ENCODE measurements around the gene ITGA3. TPM values are rescaled to one million over a fixed set of nuclear protein-coding genes. Genes with fewer than 3 reads are reported as not detected.

ITGA3 gene
- polyA plus RNA-seq, 1 experiment: 184 TPM

- no peak overlapping the region for H3K4me3 ChIP-seq (ENCODE audit: low read depth, low read length)
- ChIA-PET CTCF (interaction anchor here (2.3 kb wide), 1 partner anchor 16 kb away, joined by 10 read pairs; no protein-coding TSS in a partner anchor), POLR2A (no interaction called here)
- H3K27me3 ChIP-seq (ENCODE audit: control insufficient read depth, insufficient read depth, low read length): no peaks in the 10 kb centered on the region
- H3K36me3 ChIP-seq (ENCODE audit: control insufficient read depth, insufficient read depth, low read length): peaks cover 49% of the 10 kb centered on the region
- DNase-seq (ENCODE audit: low read depth): no peak
- TF ChIP-seq CTCF (IDR thresholded peaks at IDR 0.05; ENCODE audit: insufficient read depth, low read depth, low read length): no peak
Observed at GRCh38 chr17:50070908-50071680, 15.2 kb downstream of the ITGA3 start.

- no peak overlapping the region for H3K4me3 ChIP-seq (ENCODE audit: low read depth, low read length)
- CTCF ChIA-PET: interaction anchor here (5.0 kb wide), 1 partner anchor 16 kb away, joined by 35 read pairs; no protein-coding TSS in a partner anchor
Observed at GRCh38 chr17:50071692-50072091, 15.8 kb downstream of the ITGA3 start.

DNA sequence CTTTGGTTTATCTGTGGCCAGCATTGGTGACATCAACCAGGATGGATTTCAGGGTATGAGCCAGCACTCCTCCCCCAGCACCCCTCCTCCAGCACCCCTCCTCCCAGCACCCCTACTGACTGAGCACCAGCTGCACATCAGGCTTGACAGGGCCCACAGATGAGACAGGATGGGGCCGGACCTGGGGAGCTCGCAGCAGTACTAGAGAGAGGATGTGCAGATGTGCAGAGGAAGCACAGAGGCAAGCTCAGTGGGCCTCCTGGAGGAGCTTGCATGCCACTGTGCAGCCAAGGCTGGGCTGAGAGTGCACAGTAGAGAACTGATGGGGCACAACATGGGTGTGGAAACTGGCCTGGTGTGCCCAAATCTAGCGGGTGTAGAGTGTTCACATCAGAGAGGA is 16.2 kb downstream of the ITGA3 start:
- POLR2A ChIA-PET: no interaction called here
- Histone ChIP-seq H3K36me3 (ENCODE audit: control insufficient read depth, insufficient read depth, low read length) (peaks cover 58% of the 10 kb centered on the region), H3K27me3 (ENCODE audit: control insufficient read depth, insufficient read depth, low read length) (no peaks in the 10 kb centered on the region), H3K4me3 (ENCODE audit: low read depth, low read length) (no peak overlapping the region)
- TF ChIP-seq CTCF (IDR thresholded peaks at IDR 0.05; ENCODE audit: insufficient read depth, low read depth, low read length): no peak
- DNase-seq (ENCODE audit: low read depth): no peak
- CTCF ChIA-PET: interaction anchor here (1.5 to 5.0 kb wide), 2 partner anchors 15 to 46 kb away, joined by 4 to 35 read pairs; no protein-coding TSS in a partner anchor

More at GRCh38 chr17:50071692-50072091, 15.8 kb downstream of the ITGA3 start:
- DNase-seq (ENCODE audit: low read depth): no peak
- H3K27me3 ChIP-seq (ENCODE audit: control insufficient read depth, insufficient read depth, low read length): no peaks in the 10 kb centered on the region
- H3K36me3 ChIP-seq (ENCODE audit: control insufficient read depth, insufficient read depth, low read length): peaks cover 53% of the 10 kb centered on the region
- TF ChIP-seq CTCF (IDR thresholded peaks at IDR 0.05; ENCODE audit: insufficient read depth, low read depth, low read length): no peak
- POLR2A ChIA-PET: no interaction called here

DNA sequence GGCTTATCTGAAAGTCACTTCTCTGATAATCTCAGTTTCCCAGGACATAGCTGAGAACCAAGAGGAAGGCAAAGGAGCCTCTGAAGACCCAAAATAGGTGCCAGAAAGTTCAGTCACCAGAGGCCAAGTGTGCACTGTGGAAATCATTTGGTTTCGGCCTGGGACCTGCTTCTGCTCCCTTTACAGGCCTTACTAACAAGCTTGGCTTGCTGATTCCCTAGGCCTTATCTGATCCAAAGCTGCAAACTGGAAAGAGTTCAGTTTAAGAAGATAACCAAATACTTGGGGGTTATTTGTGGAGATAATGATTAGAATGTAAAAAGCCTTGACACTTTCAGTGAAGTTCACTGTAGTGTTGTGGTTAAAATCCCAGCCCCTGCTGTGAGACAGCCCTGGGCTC is 17.0 kb downstream of the ITGA3 start:
- peaks cover 64% of the 10 kb centered on the region for H3K36me3 ChIP-seq (ENCODE audit: control insufficient read depth, insufficient read depth, low read length)
- CTCF ChIA-PET: interaction anchor here (0.6 to 5.0 kb wide), 4 partner anchors 14 to 951 kb away, joined by 3 to 35 read pairs (median 6); no protein-coding TSS in a partner anchor
- no peak for TF ChIP-seq CTCF (IDR thresholded peaks at IDR 0.05; ENCODE audit: insufficient read depth, low read depth, low read length)
- POLR2A ChIA-PET: no interaction called here
- no peak overlapping the region for H3K4me3 ChIP-seq (ENCODE audit: low read depth, low read length)
- H3K27me3 ChIP-seq (ENCODE audit: control insufficient read depth, insufficient read depth, low read length): no peaks in the 10 kb centered on the region
- DNase-seq (ENCODE audit: low read depth): no peak

DNA sequence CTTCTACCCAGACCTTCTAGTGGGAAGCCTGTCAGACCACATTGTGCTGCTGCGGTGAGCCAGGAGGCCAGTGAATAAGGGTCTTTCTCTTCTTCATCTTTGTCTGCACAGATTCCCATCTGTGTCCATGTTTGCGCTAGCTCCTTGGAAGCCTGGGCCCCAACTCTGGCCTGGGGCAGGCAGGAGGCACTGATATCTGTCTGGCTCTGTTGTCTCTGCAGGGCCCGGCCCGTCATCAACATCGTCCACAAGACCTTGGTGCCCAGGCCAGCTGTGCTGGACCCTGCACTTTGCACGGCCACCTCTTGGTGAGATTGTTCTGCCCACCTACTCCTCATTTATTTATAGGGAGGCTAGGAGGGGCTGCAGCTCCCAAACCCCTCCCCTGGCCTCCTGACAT is 18.3 kb downstream of the ITGA3 start:
- no peak overlapping the region for H3K4me3 ChIP-seq (ENCODE audit: low read depth, low read length)
- peaks cover 69% of the 10 kb centered on the region for H3K36me3 ChIP-seq (ENCODE audit: control insufficient read depth, insufficient read depth, low read length)
- H3K27me3 ChIP-seq (ENCODE audit: control insufficient read depth, insufficient read depth, low read length): no peaks in the 10 kb centered on the region
- DNase-seq (ENCODE audit: low read depth): no peak
- ChIA-PET POLR2A (no interaction called here), CTCF (interaction anchor here (1.0 to 5.0 kb wide), 3 partner anchors 13 to 47 kb away, joined by 3 to 35 read pairs (median 9); no protein-coding TSS in a partner anchor)
- no peak for TF ChIP-seq CTCF (IDR thresholded peaks at IDR 0.05; ENCODE audit: insufficient read depth, low read depth, low read length)
